ENCODE measurements around the gene CCDC7.

DNA sequence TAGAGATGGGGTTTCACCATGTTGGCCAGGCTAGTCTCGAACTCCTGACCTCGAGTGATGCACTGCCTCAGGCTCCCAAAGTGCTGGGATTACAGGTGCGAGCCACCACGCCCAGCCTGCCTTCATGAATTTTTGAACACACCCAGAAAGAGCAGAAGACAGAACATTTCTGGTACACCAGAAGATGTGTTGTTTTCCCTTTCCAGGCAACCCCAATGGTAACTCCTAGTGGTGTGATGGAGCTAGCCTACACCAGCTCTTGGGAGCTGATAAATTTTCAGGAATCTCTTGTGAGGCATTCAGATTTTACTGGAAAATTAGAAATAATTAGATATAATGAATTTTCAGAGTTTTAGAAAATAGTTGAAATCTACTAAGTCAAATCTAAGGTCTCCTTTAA is 904 bp upstream of the CCDC7 start:
- TF ChIP-seq POLR2A (IDR thresholded peaks at IDR 0.05; ENCODE audit: low read length) (no peak), GATA1 (IDR thresholded peaks at IDR 0.05; ENCODE audit: low read depth, low read length) (no peak)
